PC-9 (cell line): Measurements from ENCODE around the gene LTO1. TPM values are rescaled to one million over a fixed set of nuclear protein-coding genes. Genes with fewer than 3 reads are reported as not detected.

Experiments
- BruUV-seq: library from RNA; stranded (reverse); fragments of 400-500 nt; replicated peaks from 2 replicates; lab custom pipeline; 2021; lab: Mats Ljungman, UMichigan
- CTCF ChIA-PET: fragments of 300-600 bp; sonication (Branson Sonifier 250); formaldehyde crosslinking; loops from one replicate; lab custom pipeline; 2022; ENCODE audit warnings: antibody characterized with exemption; lab: Charles Lee
- POLR2A ChIA-PET: fragments of 300-600 bp; sonication (Branson Sonifier 250); formaldehyde crosslinking; loops from one replicate; lab custom pipeline; 2022; ENCODE audit warnings: antibody characterized with exemption; ENCODE audit not compliant: unreplicated experiment; lab: Charles Lee
- DNase-seq, 2 experiments: peaks; one replicate each; pipeline versions ENCODE4 v3.0.0 to v3.0.0-alpha.2; 2015 to 2022; ENCODE audit warnings: mixed read lengths in 1 of 2
- H2AFZ ChIP-seq: fragments of 200-600 bp; sonication (generic); 2 replicates; pipeline ENCODE4 v1.8.1; 2017; ENCODE audit warnings: antibody characterized with exemption
- H3F3A ChIP-seq: fragments of 200-600 bp; sonication (generic); 2 replicates; pipeline ENCODE4 v1.8.1; 2017; ENCODE audit warnings: antibody characterized with exemption, mild to moderate bottlenecking, low read depth; ENCODE audit not compliant: insufficient read depth
- H3K27ac ChIP-seq: fragments of 200-600 bp; sonication (generic); 2 replicates; pipeline ENCODE4 v1.6.1; 2016; ENCODE audit warnings: mixed run types
- H3K27me3 ChIP-seq: fragments of 200-600 bp; sonication (generic); 2 replicates; pipeline ENCODE4 v1.6.1; 2016; ENCODE audit warnings: low read depth, mixed run types; ENCODE audit not compliant: insufficient read depth
- H3K36me3 ChIP-seq: fragments of 200-600 bp; sonication (generic); 2 replicates; pipeline ENCODE4 v1.6.1; 2016; ENCODE audit warnings: low read depth, mixed run types
- H3K4me1 ChIP-seq: fragments of 200-600 bp; sonication (generic); replicated peaks from 2 replicates; pipeline ENCODE4 v1.6.1; 2016; ENCODE audit warnings: mixed run types; ENCODE audit not compliant: insufficient read depth
- H3K4me2 ChIP-seq: fragments of 200-600 bp; sonication (generic); 2 replicates; pipeline ENCODE4 v1.6.1; 2017; ENCODE audit warnings: mixed run types
- H3K4me3 ChIP-seq: fragments of 200-600 bp; sonication (generic); 2 replicates; pipeline ENCODE4 v1.6.1; 2016; ENCODE audit warnings: mixed run types
- H3K79me2 ChIP-seq: fragments of 200-600 bp; sonication (generic); 2 replicates; pipeline ENCODE4 v1.6.1; 2017; ENCODE audit warnings: low read depth, mixed run types
- H3K9me2 ChIP-seq: fragments of 200-600 bp; sonication (generic); 2 replicates; pipeline ENCODE4 v1.8.1; 2017; ENCODE audit warnings: mild to moderate bottlenecking; ENCODE audit not compliant: insufficient read depth
- H3K9me3 ChIP-seq: fragments of 200-600 bp; sonication (generic); 2 replicates; pipeline ENCODE4 v1.8.1; 2016; ENCODE audit warnings: low read depth; ENCODE audit not compliant: insufficient read depth
- H4K20me1 ChIP-seq: fragments of 200-600 bp; sonication (generic); 2 replicates; pipeline ENCODE4 v1.8.1; 2017; ENCODE audit not compliant: insufficient read depth
- CTCF ChIP-seq: fragments of 200-600 bp; sonication (generic); conservative IDR thresholded peaks from 2 replicates; pipeline ENCODE4 v1.6.1; 2017; ENCODE audit warnings: mixed run types, antibody characterized with exemption, mild to moderate bottlenecking, moderate library complexity
- EZH2 ChIP-seq: fragments of 200-600 bp; sonication (generic); IDR thresholded peaks from 2 replicates; pipeline ENCODE4 v1.8.0; 2017; ENCODE audit warnings: antibody characterized with exemption, low read depth
- intact Hi-C: fragments of 100-400 bp; cut with micrococcal nuclease; formaldehyde crosslinking; loops from one replicate; pipeline ENCODE4 v1.10.0; 2022; ENCODE audit not compliant: unreplicated experiment
- total RNA-seq: library from RNA; stranded (reverse); gene quantifications from 2 replicates; pipeline ENCODE4 v1.2.3, GENCODE V29; 2021

LTO1 gene
- total RNA-seq, 1 experiment from 2014 or later = 41.1 TPM

DNA sequence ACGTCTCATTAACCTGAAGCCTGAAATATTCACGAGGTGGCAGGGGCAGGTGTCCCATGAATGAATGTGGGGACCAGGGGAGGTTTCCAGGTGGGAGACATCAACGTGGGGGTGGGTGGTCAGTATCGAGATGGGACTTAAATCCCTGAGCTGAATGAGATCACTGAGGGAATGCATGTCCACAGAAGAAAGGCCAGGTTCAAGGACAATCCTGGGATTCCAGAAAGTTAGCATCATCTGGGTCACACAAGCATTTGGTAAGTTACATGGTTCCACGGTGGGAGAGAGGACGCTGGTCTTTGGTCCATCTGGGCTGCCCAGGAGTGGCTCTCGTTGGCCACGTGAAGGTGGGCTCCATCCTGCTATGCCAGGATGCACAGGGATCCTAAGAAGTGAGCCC lies 56.9 kb downstream of the LTO1 start:
- no peak overlapping the region for H2AFZ ChIP-seq
- BruUV-seq = no TSS peak
- no peak overlapping the region for H3K4me2 ChIP-seq
- DNase-seq = no peak
- no peaks in the 10 kb centered on the region for H3K4me1 ChIP-seq
- no peak overlapping the region for H3K4me3 ChIP-seq
- no peaks in the 10 kb centered on the region for H4K20me1 ChIP-seq
- no peak overlapping the region for H3K27ac ChIP-seq
- no peaks in the 10 kb centered on the region for H3F3A ChIP-seq
- H3K36me3 ChIP-seq = no peaks in the 10 kb centered on the region
- no peaks in the 10 kb centered on the region for H3K79me2 ChIP-seq
- intact Hi-C loops = no loop called here
- no peak for TF ChIP-seq EZH2
- TF ChIP-seq CTCF = no peak
- no peaks in the 10 kb centered on the region for H3K9me2 ChIP-seq
- no peaks in the 10 kb centered on the region for H3K27me3 ChIP-seq
- CTCF ChIA-PET = no interaction called here
- POLR2A ChIA-PET = no interaction called here
- H3K9me3 ChIP-seq = no peaks in the 10 kb centered on the region

- no TSS peak for BruUV-seq
Measured at GRCh38 chr11:69617682-69618081, 57.5 kb downstream of the LTO1 start.

GRCh38 chr11:69617220-69617619 lies 57.9 kb downstream of the LTO1 start:
- POLR2A ChIA-PET = interaction anchor here (0.5 kb wide), 1 partner anchor 26 kb away, joined by 3 read pairs; no protein-coding TSS in a partner anchor
- no peaks in the 10 kb centered on the region for H3K4me1 ChIP-seq
- BruUV-seq = no TSS peak
- no peaks in the 10 kb centered on the region for H3K36me3 ChIP-seq
- H3K9me2 ChIP-seq = no peaks in the 10 kb centered on the region
- H3K27ac ChIP-seq = no peak overlapping the region
- TF ChIP-seq CTCF (no peak), EZH2 (no peak)
- no peak overlapping the region for H2AFZ ChIP-seq
- no peak overlapping the region for H3K4me2 ChIP-seq
- intact Hi-C loops = no loop called here
- no peaks in the 10 kb centered on the region for H3F3A ChIP-seq
- CTCF ChIA-PET = no interaction called here
- no peak for DNase-seq
- no peaks in the 10 kb centered on the region for H3K9me3 ChIP-seq
- no peaks in the 10 kb centered on the region for H3K79me2 ChIP-seq
- H4K20me1 ChIP-seq = no peaks in the 10 kb centered on the region
- H3K4me3 ChIP-seq = no peak overlapping the region
- H3K27me3 ChIP-seq = no peaks in the 10 kb centered on the region

More at GRCh38 chr11:69617682-69618081, 57.5 kb downstream of the LTO1 start:
- no peaks in the 10 kb centered on the region for H4K20me1 ChIP-seq
- no peak overlapping the region for H2AFZ ChIP-seq
- H3K27me3 ChIP-seq = no peaks in the 10 kb centered on the region
- H3K9me2 ChIP-seq = no peaks in the 10 kb centered on the region
- CTCF ChIA-PET = no interaction called here
- no peaks in the 10 kb centered on the region for H3K36me3 ChIP-seq
- intact Hi-C loops = no loop called here
- H3K4me3 ChIP-seq = no peak overlapping the region
- no peak for DNase-seq
- H3F3A ChIP-seq = no peaks in the 10 kb centered on the region
- POLR2A ChIA-PET = no interaction called here
- no peaks in the 10 kb centered on the region for H3K79me2 ChIP-seq
- H3K27ac ChIP-seq = no peak overlapping the region
- H3K9me3 ChIP-seq = no peaks in the 10 kb centered on the region
- TF ChIP-seq CTCF (no peak), EZH2 (no peak)
- no peaks in the 10 kb centered on the region for H3K4me1 ChIP-seq
- H3K4me2 ChIP-seq = no peak overlapping the region

Other genes with a start within 250 kb of the LTO1 start
- gene LINC01488, start 193.7 kb downstream of the LTO1 start, total RNA-seq = not detected in 2 replicates
- gene CCND1, start 34.2 kb downstream of the LTO1 start, total RNA-seq = 346 and 586 TPM in 2 replicates
- 2.0 and 3.4 TPM in 2 replicates for gene FGF19, start 28.7 kb upstream of the LTO1 start, total RNA-seq
- gene FGF4, start 100.0 kb upstream of the LTO1 start, total RNA-seq = not detected in 2 replicates
- not detected in 2 replicates for gene FGF3, start 144.1 kb upstream of the LTO1 start, total RNA-seq